ENCODE measurements around the gene GORASP2. TPM values are rescaled to one million over a fixed set of nuclear protein-coding genes. Genes with fewer than 3 reads are reported as not detected.

Gene GORASP2
- total RNA-seq, 1 experiment from 2014 or later: 143 TPM

GRCh38 chr2:170883683-170884082, 45.4 kb upstream of the GORASP2 start:
- Mint-ChIP-seq H3K27ac (ENCODE audit: unreplicated experiment) (no peak overlapping the region), H3K4me1 (ENCODE audit: low read depth, unreplicated experiment) (no peaks in the 10 kb centered on the region), H3K9me3 (ENCODE audit: unreplicated experiment) (no peaks in the 10 kb centered on the region), H3K36me3 (ENCODE audit: insufficient read depth, unreplicated experiment) (no peaks in the 10 kb centered on the region), H3K27me3 (ENCODE audit: insufficient read depth, unreplicated experiment) (peaks cover 23% of the 10 kb centered on the region), H3K4me3 (ENCODE audit: unreplicated experiment) (no peak overlapping the region)
- POLR2A ChIA-PET: no interaction called here
- Histone ChIP-seq H3K36me3 (ENCODE audit: control insufficient read depth, insufficient read depth, low read length) (no peaks in the 10 kb centered on the region), H3K9me3 (no peaks in the 10 kb centered on the region), H3K4me3 (ENCODE audit: low read depth, low read length) (no peak overlapping the region), H3K27me3 (replicated peaks; ENCODE audit: control insufficient read depth, insufficient read depth, low read length) (peaks cover 1% of the 10 kb centered on the region; the same call in 1 of the 2 replicates), H3K4me1 (no peaks in the 10 kb centered on the region)
- CTCF ChIA-PET: no interaction called here
- no TSS peak for BruUV-seq (replicated peaks)
- DNase-seq: no peak
- intact Hi-C loops (cut with micrococcal nuclease; ENCODE audit: unreplicated experiment): no loop called here
- TF ChIP-seq CTCF (IDR thresholded peaks at IDR 0.05; ENCODE audit: insufficient read depth in 1 of 2, low read depth in 1 of 2, low read length in 1 of 2, severe bottlenecking in 1 of 2, unreplicated experiment in 1 of 2): no peak

- H3K4me3 ChIP-seq (ENCODE audit: low read depth, low read length): no peak overlapping the region
- Mint-ChIP-seq H3K36me3 (ENCODE audit: insufficient read depth, unreplicated experiment) (no peaks in the 10 kb centered on the region), H3K4me3 (ENCODE audit: unreplicated experiment) (no peak overlapping the region), H3K9me3 (ENCODE audit: unreplicated experiment) (no peaks in the 10 kb centered on the region), H3K27ac (ENCODE audit: unreplicated experiment) (no peak overlapping the region), H3K4me1 (ENCODE audit: low read depth, unreplicated experiment) (no peaks in the 10 kb centered on the region), H3K27me3 (ENCODE audit: insufficient read depth, unreplicated experiment) (peaks cover 27% of the 10 kb centered on the region)
- ChIA-PET CTCF (interaction anchor here (0.6 to 0.7 kb wide), 2 partner anchors 43 to 68 kb away, joined by 3 read pairs; partner anchors contain the start of gene GORASP2), POLR2A (no interaction called here)
- TF ChIP-seq CTCF (IDR thresholded peaks at IDR 0.05; ENCODE audit: insufficient read depth in 1 of 2, low read depth in 1 of 2, low read length in 1 of 2, severe bottlenecking in 1 of 2, unreplicated experiment in 1 of 2): peak; percentile 11 to 12
- H3K36me3 ChIP-seq (ENCODE audit: control insufficient read depth, insufficient read depth, low read length): no peaks in the 10 kb centered on the region
- no TSS peak for BruUV-seq (replicated peaks)
- DNase-seq: no peak
- intact Hi-C loops (cut with micrococcal nuclease; ENCODE audit: unreplicated experiment): no loop called here
- H3K4me1 ChIP-seq: no peaks in the 10 kb centered on the region
- peaks cover 1% of the 10 kb centered on the region; the same call in 1 of the 2 replicates for H3K27me3 ChIP-seq (replicated peaks; ENCODE audit: control insufficient read depth, insufficient read depth, low read length)
- H3K9me3 ChIP-seq: no peaks in the 10 kb centered on the region
Measured at GRCh38 chr2:170885130-170885791, 43.8 kb upstream of the GORASP2 start.

DNA sequence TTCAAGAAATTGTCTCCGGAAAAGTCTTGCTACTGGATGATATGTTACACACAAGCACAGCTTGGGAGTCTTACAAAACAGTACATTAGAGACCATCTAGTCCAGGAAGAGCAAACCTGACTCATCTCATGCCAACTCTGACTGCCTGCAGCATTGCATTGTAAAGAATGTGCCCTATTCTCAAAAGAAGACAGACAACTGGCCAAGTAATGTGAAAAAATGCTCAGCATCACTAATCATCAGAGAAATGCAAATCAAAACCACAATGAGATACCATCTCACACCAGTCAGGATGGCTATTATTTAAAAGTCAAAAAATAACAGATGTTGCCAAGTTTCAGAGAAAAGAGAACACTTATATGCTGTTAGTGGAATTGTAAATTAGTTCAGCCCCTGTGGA, 42.7 kb upstream of the GORASP2 start:
- H3K27ac Mint-ChIP-seq (ENCODE audit: unreplicated experiment): no peak overlapping the region
- H3K9me3 ChIP-seq: no peaks in the 10 kb centered on the region
- ChIA-PET CTCF (no interaction called here), POLR2A (no interaction called here)
- H3K36me3 ChIP-seq (ENCODE audit: control insufficient read depth, insufficient read depth, low read length): no peaks in the 10 kb centered on the region
- H3K27me3 ChIP-seq (replicated peaks; ENCODE audit: control insufficient read depth, insufficient read depth, low read length): peaks cover 1% of the 10 kb centered on the region; the same call in 1 of the 2 replicates
- intact Hi-C loops (cut with micrococcal nuclease; ENCODE audit: unreplicated experiment): no loop called here
- H3K9me3 Mint-ChIP-seq (ENCODE audit: unreplicated experiment): no peaks in the 10 kb centered on the region
- BruUV-seq (replicated peaks): no TSS peak
- H3K4me3 Mint-ChIP-seq (ENCODE audit: unreplicated experiment): no peak overlapping the region
- peaks cover 24% of the 10 kb centered on the region for H3K27me3 Mint-ChIP-seq (ENCODE audit: insufficient read depth, unreplicated experiment)
- TF ChIP-seq CTCF (IDR thresholded peaks at IDR 0.05; ENCODE audit: insufficient read depth in 1 of 2, low read depth in 1 of 2, low read length in 1 of 2, severe bottlenecking in 1 of 2, unreplicated experiment in 1 of 2): no peak
- H3K36me3 Mint-ChIP-seq (ENCODE audit: insufficient read depth, unreplicated experiment): no peaks in the 10 kb centered on the region
- no peaks in the 10 kb centered on the region for H3K4me1 Mint-ChIP-seq (ENCODE audit: low read depth, unreplicated experiment)
- DNase-seq: no peak
- H3K4me1 ChIP-seq: no peaks in the 10 kb centered on the region
- no peak overlapping the region for H3K4me3 ChIP-seq (ENCODE audit: low read depth, low read length)

Measured in Caco-2 (cell line).